Measurements from ENCODE around the gene LYAR. TPM values are rescaled to one million over a fixed set of nuclear protein-coding genes. Genes with fewer than 3 reads are reported as not detected.

Gene LYAR
- total RNA-seq, 2 donors from 2014 or later = 14.2 to 20.8 TPM

DNA sequence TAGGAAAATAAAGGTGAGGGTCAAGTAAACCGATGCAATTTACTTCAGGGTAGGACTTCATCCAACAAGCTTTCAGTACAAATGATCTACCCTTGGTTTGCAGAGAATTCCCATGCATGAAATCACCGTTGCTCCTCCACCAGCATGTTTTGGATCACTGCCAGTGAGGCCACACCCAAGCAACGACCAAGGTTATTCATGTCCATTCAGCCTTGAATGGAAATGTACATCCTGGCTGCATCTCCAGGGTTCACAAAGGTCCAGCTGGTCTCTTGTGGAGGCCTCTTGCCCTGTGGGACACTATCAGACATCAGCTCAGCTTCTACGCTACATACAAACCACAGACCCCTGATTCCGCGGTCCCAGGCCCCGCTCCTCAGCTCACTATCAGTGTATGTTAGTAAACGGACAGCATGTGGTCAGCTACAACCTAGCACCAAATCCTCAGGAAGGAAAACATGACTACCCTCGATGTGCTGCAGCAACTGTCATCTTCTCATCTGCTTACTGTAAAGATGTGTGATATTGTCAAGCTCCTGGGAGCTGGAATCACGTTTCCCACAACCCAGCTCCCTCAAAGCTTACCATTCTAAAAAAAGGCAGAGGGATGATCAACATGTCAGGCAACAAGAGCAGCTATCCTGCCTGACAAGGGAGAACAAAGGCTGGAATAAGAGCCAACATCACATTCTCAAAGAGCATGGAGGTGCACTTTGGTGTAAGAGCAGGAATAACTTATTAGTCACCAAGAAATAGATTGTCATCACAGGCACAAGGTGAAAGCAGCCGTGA, 4.9 kb downstream of the LYAR start:
- Histone ChIP-seq H3K27me3 (no peaks in the 10 kb centered on the region), H3K4me3 (no peak overlapping the region), H3K36me3 (peaks cover 23% of the 10 kb centered on the region), H3K4me1 (peaks cover 0 to 33% of the 10 kb centered on the region in 2 donors), H3K9me3 (no peaks in the 10 kb centered on the region), H3K27ac (peak overlapping the region; percentile 61 to 69)
- no peak for DNase-seq (ENCODE audit: low spot score)
- TF ChIP-seq, protein P1, sequence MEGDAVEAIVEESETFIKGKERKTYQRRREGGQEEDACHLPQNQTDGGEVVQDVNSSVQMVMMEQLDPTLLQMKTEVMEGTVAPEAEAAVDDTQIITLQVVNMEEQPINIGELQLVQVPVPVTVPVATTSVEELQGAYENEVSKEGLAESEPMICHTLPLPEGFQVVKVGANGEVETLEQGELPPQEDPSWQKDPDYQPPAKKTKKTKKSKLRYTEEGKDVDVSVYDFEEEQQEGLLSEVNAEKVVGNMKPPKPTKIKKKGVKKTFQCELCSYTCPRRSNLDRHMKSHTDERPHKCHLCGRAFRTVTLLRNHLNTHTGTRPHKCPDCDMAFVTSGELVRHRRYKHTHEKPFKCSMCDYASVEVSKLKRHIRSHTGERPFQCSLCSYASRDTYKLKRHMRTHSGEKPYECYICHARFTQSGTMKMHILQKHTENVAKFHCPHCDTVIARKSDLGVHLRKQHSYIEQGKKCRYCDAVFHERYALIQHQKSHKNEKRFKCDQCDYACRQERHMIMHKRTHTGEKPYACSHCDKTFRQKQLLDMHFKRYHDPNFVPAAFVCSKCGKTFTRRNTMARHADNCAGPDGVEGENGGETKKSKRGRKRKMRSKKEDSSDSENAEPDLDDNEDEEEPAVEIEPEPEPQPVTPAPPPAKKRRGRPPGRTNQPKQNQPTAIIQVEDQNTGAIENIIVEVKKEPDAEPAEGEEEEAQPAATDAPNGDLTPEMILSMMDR (IDR thresholded peaks at IDR 0.05) = no peak

DNA sequence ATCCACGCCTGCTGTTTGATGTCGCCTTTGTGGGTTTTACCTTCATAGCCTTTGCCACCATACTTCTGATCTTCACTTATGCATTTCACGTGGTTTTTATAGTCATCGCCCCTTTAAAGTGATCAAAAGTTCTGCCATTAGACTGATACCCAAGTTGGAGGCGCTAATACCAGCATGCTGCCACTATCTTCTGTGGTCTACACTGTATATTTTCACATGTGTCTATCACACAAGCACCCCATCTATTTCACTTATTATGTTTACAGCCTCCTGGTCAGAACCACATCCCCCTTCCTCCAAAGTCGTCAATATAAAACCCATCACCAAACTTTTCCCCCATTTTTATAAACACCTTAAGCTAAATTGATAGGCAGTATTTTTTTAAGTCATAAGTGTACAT, 8.2 kb downstream of the LYAR start:
- H3K9me3 ChIP-seq = no peaks in the 10 kb centered on the region
- H3K27me3 ChIP-seq = no peaks in the 10 kb centered on the region
- H3K4me3 ChIP-seq = no peak overlapping the region
- no peak for DNase-seq (ENCODE audit: low spot score)
- no peak overlapping the region for H3K27ac ChIP-seq
- H3K36me3 ChIP-seq = peaks cover 40% of the 10 kb centered on the region
- TF ChIP-seq, protein P1 (IDR thresholded peaks at IDR 0.05) = no peak
- H3K4me1 ChIP-seq = peaks cover 0 to 21% of the 10 kb centered on the region in 2 donors

DNA sequence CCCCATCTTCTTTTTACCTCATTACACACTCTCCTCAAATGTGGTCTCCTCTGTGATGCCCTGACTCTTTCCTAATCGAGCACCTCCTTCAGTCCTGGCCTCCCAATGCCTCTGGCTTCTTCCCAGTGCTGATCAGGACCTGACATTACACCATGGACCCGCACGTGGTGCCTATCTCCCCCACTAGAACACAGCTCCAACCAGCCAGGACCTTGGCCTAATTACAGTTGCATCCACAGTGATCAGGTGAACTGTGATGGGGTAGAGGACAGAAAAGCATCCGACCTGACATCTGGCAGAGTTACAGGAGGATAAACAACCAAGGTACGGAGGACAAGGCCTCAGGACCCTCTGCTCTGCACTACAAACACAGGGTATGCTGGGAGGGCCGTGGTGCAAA, 12.4 kb downstream of the LYAR start:
- TF ChIP-seq, protein P1 (IDR thresholded peaks at IDR 0.05) = no peak
- Histone ChIP-seq H3K9me3 (no peaks in the 10 kb centered on the region), H3K4me3 (no peak overlapping the region), H3K27me3 (no peaks in the 10 kb centered on the region), H3K27ac (no peak overlapping the region), H3K36me3 (peaks cover 62% of the 10 kb centered on the region), H3K4me1 (no peaks in the 10 kb centered on the region)
- DNase-seq (ENCODE audit: low spot score) = no peak

DNA sequence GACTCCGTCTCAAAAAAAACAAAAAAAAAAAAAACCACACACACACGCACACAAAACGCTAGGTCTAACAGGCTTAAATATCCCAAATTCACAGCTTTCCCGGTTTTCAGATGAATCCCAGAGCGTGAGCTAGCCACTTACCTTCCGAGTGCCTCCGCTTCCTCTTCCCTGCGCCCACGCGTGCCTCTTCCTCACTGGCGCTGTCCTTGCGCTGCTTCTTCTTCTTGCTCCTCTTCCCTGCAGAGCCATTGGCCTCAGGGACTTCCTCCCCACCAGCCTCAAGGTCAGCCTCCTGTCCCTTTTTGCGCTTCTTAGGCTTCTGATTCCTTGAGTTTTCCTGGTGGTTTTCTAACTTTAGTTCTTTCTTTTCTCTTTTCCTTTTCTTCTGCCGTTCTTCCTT, 15.7 kb downstream of the LYAR start:
- Histone ChIP-seq H3K27me3 (no peaks in the 10 kb centered on the region), H3K9me3 (no peaks in the 10 kb centered on the region), H3K4me3 (no peak overlapping the region), H3K36me3 (peaks cover 46% of the 10 kb centered on the region), H3K4me1 (no peaks in the 10 kb centered on the region), H3K27ac (no peak overlapping the region)
- TF ChIP-seq, protein P1 (IDR thresholded peaks at IDR 0.05) = no peak
- DNase-seq (ENCODE audit: low spot score) = no peak

DNA sequence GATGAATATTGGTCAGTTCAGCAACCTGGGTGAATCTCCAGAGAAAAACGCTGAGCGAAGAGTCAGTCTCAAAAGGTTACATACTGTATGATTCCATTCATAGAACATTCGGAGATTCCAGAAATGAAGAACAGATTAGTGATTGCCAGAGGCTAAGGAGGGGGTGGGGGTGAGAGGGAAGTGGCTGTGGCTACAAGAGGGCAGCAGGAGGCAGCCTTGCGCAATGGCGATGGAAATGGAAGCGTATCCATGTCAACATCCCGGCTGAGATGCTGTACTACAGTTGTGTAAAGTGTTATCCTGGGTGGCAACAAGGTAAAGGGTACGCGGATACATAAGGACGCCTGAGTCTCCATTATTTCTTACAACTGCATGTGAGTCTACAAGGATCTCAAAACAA, 18.0 kb downstream of the LYAR start:
- TF ChIP-seq, protein P1 (IDR thresholded peaks at IDR 0.05) = no peak
- Histone ChIP-seq H3K36me3 (peaks cover 35% of the 10 kb centered on the region), H3K4me3 (no peak overlapping the region), H3K4me1 (no peaks in the 10 kb centered on the region), H3K27me3 (no peaks in the 10 kb centered on the region), H3K9me3 (no peaks in the 10 kb centered on the region), H3K27ac (no peak overlapping the region)
- no peak for DNase-seq (ENCODE audit: low spot score)

DNA sequence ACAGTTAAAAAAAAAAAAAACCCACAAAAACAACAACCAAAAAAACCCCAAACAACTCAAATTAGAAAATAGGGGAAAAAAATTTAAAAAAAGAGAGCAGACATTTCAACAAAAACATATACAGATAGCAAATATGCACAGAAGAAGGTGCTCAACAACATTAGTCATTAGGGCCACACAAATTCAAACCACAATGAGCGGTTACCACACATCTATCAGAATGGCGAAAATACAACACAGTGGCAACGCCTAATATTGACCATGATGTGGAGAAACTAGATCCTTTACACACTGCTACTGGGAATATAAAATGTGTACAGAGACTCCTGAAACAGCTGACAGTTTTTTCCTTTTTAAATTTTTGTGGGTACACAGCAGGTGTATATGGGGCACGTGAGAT, 19.4 kb downstream of the LYAR start:
- Histone ChIP-seq H3K27me3 (no peaks in the 10 kb centered on the region), H3K4me3 (no peak overlapping the region), H3K27ac (no peak overlapping the region), H3K4me1 (no peaks in the 10 kb centered on the region), H3K36me3 (peaks cover 29% of the 10 kb centered on the region), H3K9me3 (no peaks in the 10 kb centered on the region)
- TF ChIP-seq, protein P1 (IDR thresholded peaks at IDR 0.05) = no peak
- no peak for DNase-seq (ENCODE audit: low spot score)

Measured in right atrium auricular region (tissue), 2 donors.